CD14-positive monocyte (primary cell): Measurements from ENCODE around the gene SNX32. TPM values are rescaled to one million over a fixed set of nuclear protein-coding genes. Genes with fewer than 3 reads are reported as not detected.

Source experiments
- DNase-seq, 3 donors: peaks; one replicate each; pipeline ENCODE4 v3.0.0-alpha.2; 2011 to 2022
- H2AFZ ChIP-seq: 2 replicates; pipeline ENCODE4 v1.6.0; 2012; ENCODE audit warnings: mild to moderate bottlenecking, low read depth, low read length, inconsistent platforms; ENCODE audit not compliant: insufficient read depth, poor library complexity, severe bottlenecking
- H3K27ac ChIP-seq, 2 donors: 1 replicate in 1 of 2; 2 replicates in 1 of 2; pipeline ENCODE4 v1.5.1; 2012 to 2013; ENCODE audit warnings: low read length in 2 of 2, control low read depth in 1 of 2, inconsistent platforms in 1 of 2, low read depth in 1 of 2, mild to moderate bottlenecking in 1 of 2
- H3K27me3 ChIP-seq, 2 donors: one replicate each; pipeline versions ENCODE4 v1.6.0 to v1.6.1; 2011 to 2013; ENCODE audit warnings: low read length in 2 of 2; ENCODE audit not compliant: control insufficient read depth in 2 of 2, insufficient read depth in 2 of 2
- H3K36me3 ChIP-seq, 2 donors: replicated peaks in 1 of 2; 1 replicate in 1 of 2; 2 replicates in 1 of 2; pipeline versions ENCODE4 v1.5.1 to v1.6.1; 2012 to 2013; ENCODE audit warnings: low read length in 2 of 2, control low read depth in 1 of 2, inconsistent platforms in 1 of 2, mild to moderate bottlenecking in 1 of 2; ENCODE audit not compliant: insufficient read depth in 2 of 2, control insufficient read depth in 1 of 2
- H3K4me1 ChIP-seq, 2 donors: 1 replicate in 1 of 2; 2 replicates in 1 of 2; pipeline versions ENCODE4 v1.5.1 to v1.6.1; 2012 to 2013; ENCODE audit warnings: low read length in 2 of 2, control low read depth in 1 of 2, inconsistent platforms in 1 of 2, mild to moderate bottlenecking in 1 of 2, moderate library complexity in 1 of 2; ENCODE audit not compliant: insufficient read depth in 2 of 2, control insufficient read depth in 1 of 2
- H3K4me2 ChIP-seq: replicated peaks from 2 replicates; pipeline ENCODE3; 2012; ENCODE audit warnings: low read length, moderate library complexity, mild to moderate bottlenecking; ENCODE audit not compliant: poor library complexity, severe bottlenecking; ENCODE audit errors: extremely low read depth
- H3K4me3 ChIP-seq, 3 experiments: fragments of 200-600 bp in 1 of 3; sonication (generic) in 1 of 3; replicated peaks in 1 of 3; 1 replicate in 2 of 3; 2 replicates in 1 of 3; pipeline ENCODE4 v1.5.1; 2011 to 2013; ENCODE audit warnings: low read length in 3 of 3, mild to moderate bottlenecking in 3 of 3, control low read depth in 2 of 3, low read depth in 2 of 3, inconsistent platforms in 1 of 3, moderate library complexity in 1 of 3
- H3K79me2 ChIP-seq: 2 replicates; pipeline ENCODE4 v1.6.0; 2012; ENCODE audit warnings: mild to moderate bottlenecking, control low read depth, inconsistent platforms, low read length, moderate library complexity; ENCODE audit not compliant: insufficient read depth
- H3K9ac ChIP-seq: 2 replicates; pipeline ENCODE4 v1.6.0; 2017; ENCODE audit warnings: low read length, mild to moderate bottlenecking; ENCODE audit not compliant: insufficient read depth, poor library complexity, severe bottlenecking
- H3K9me3 ChIP-seq, 2 donors: replicated peaks in 1 of 2; 1 replicate in 1 of 2; 2 replicates in 1 of 2; pipeline versions ENCODE4 v1.5.1 to v1.6.1; 2012 to 2013; ENCODE audit warnings: low read length in 2 of 2, control low read depth in 1 of 2; ENCODE audit not compliant: control insufficient read depth in 1 of 2, insufficient read depth in 1 of 2
- H4K20me1 ChIP-seq: 2 replicates; pipeline ENCODE4 v1.6.0; 2012; ENCODE audit warnings: mild to moderate bottlenecking, low read length, control low read depth, moderate library complexity; ENCODE audit not compliant: insufficient read depth
- H3K27ac Mint-ChIP-seq, 7 donors: one replicate each; pipeline ENCODE4 v1.8.0; 2020; ENCODE audit warnings: mild to moderate bottlenecking in 7 of 7, mixed read lengths in 7 of 7, moderate library complexity in 6 of 7, inconsistent platforms in 2 of 7
- H3K27me3 Mint-ChIP-seq, 3 donors: one replicate each; pipeline ENCODE4 v1.8.0; 2021 to 2022; ENCODE audit warnings: low read depth in 3 of 3, mild to moderate bottlenecking in 3 of 3, mixed read lengths in 3 of 3, moderate library complexity in 3 of 3, inconsistent platforms in 1 of 3
- H3K36me3 Mint-ChIP-seq, 2 donors: one replicate each; pipeline ENCODE4 v1.8.0; 2020; ENCODE audit warnings: mixed read lengths in 2 of 2, inconsistent platforms in 1 of 2, mild to moderate bottlenecking in 1 of 2
- H3K4me1 Mint-ChIP-seq: one replicate; pipeline ENCODE4 v1.8.0; 2020; ENCODE audit warnings: mild to moderate bottlenecking, mixed read lengths
- H3K4me3 Mint-ChIP-seq, 2 donors: one replicate each; pipeline ENCODE4 v1.8.0; 2020; ENCODE audit warnings: mild to moderate bottlenecking in 2 of 2, mixed read lengths in 2 of 2, moderate library complexity in 1 of 2
- H3K9me3 Mint-ChIP-seq, 7 donors: one replicate each; pipeline ENCODE4 v1.8.0; 2020 to 2022; ENCODE audit warnings: mixed read lengths in 7 of 7, mild to moderate bottlenecking in 6 of 7, moderate library complexity in 6 of 7, inconsistent platforms in 2 of 7
- CTCF ChIP-seq: fragments of 200-600 bp; IDR thresholded peaks from one replicate; pipeline ENCODE4 v1.8.0; 2022; ENCODE audit warnings: antibody characterized with exemption, mild to moderate bottlenecking
- WGBS: methylation state at CpG from one replicate; pipeline ENCODE4 v1.1.5; 2013; ENCODE audit warnings: missing lambda C conversion rate; ENCODE audit not compliant: insufficient coverage; 5-methylcytosine and 5-hydroxymethylcytosine counted together
- intact Hi-C, 2 donors: fragments of 100-400 bp; cut with micrococcal nuclease; formaldehyde crosslinking; loops; one replicate each; pipeline versions ENCODE4 v1.15.0 to v1.15.1; 2023
- polyA plus RNA-seq, 3 donors: library from polyadenylated mRNA; depleted of rRNA in 1 of 3; unstranded in 2 of 3; stranded (reverse) in 1 of 3; fragments of 300-500 nt in 2 of 3; fragments of >200 nt in 1 of 3; fragmentation: Illumina TruSeq in 2 of 3; gene quantifications; 1 replicate in 2 of 3; 2 replicates in 1 of 3; pipeline ENCODE4 v1.2.3, GENCODE V29; 2012 to 2021

The SNX32 gene
- polyA plus RNA-seq, 3 donors: 0.07 to 0.40 (median 0.12) TPM

DNA sequence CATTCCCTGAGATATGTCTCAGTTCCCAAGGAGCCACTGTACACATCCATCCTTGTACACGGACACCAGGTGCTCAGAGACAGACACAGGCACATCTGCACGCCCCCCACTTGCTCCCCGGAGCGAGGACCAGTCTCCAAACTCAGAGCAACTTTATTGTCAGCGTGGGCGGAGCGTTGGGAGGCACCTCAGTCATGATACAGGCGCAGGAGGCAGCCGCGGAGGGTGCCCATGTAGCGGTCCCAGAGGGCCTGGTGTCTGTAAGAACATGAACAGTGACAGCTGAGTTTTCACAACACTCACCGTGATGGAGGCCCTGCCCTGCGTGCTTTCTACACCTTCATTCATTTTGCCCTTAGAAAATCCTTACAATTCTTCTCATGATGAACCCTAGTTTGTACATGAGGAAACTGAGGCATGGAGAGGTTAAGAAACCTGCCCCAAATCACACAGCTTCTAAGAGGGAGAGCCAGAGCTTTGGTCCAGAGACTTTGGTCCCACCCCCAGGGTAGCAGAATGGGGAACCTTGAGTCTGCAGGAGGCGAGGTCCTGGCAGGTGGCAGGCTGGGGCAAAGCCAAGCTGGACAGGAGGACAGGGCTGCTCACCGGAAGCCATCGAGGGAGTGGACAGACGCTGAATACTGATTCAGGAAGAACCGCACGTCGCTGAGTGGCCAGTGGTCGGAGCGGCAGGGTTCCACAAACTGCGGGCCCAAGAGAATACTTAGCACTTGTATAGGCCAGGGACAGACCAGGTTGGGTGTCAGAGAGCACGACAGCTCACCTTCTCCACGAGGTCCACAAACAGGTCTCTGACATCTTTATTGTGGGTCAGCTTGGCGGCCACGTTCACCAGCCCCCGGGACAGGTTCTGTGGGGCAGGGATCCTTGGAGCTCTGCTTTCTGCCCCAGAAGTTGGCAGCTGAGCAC is 50.3 kb downstream of the SNX32 start:
- intact Hi-C loops: loop anchor here (1.0 to 5.0 kb wide), 2 partner anchors 103 to 105 kb away; no protein-coding TSS in a partner anchor
- Histone ChIP-seq H3K4me3 (no peak overlapping the region), H3K27me3 (no peaks in the 10 kb centered on the region), H2AFZ (no peak overlapping the region), H3K4me2 (no peak overlapping the region), H3K79me2 (peaks cover 22% of the 10 kb centered on the region), H3K9ac (no peak overlapping the region), H3K9me3 (no peaks in the 10 kb centered on the region), H3K27ac (no peak overlapping the region), H3K4me1 (peaks cover 28 to 49% of the 10 kb centered on the region in 2 donors), H3K36me3 (peaks cover 36 to 46% of the 10 kb centered on the region in 2 donors), H4K20me1 (peaks cover 15% of the 10 kb centered on the region)
- no peak for DNase-seq
- no peak for TF ChIP-seq CTCF
- Mint-ChIP-seq H3K27me3 (no peaks in the 10 kb centered on the region), H3K9me3 (peaks cover 0 to 2% (median 0%) of the 10 kb centered on the region in 7 donors), H3K4me3 (no peak overlapping the region), H3K27ac (peak overlapping the region in 5 of 7 donors; percentile 54 to 79 (median 71)), H3K4me1 (peaks cover 42% of the 10 kb centered on the region), H3K36me3 (peaks cover 44 to 56% of the 10 kb centered on the region in 2 donors)
- 93% methylated on average over 22 of the region's 28 CpGs for WGBS

GRCh38 chr11:65884716-65885092 is 50.9 kb downstream of the SNX32 start:
- H3K9ac ChIP-seq: no peak overlapping the region
- peaks cover 42% of the 10 kb centered on the region for H3K4me1 Mint-ChIP-seq

More at GRCh38 chr11:65884716-65885092, 50.9 kb downstream of the SNX32 start:
- Histone ChIP-seq H3K4me2 (no peak overlapping the region), H3K27me3 (no peaks in the 10 kb centered on the region), H3K4me3 (no peak overlapping the region), H3K4me1 (peaks cover 30 to 49% of the 10 kb centered on the region in 2 donors), H3K79me2 (peaks cover 22% of the 10 kb centered on the region), H3K27ac (no peak overlapping the region), H3K9me3 (no peaks in the 10 kb centered on the region), H2AFZ (no peak overlapping the region), H4K20me1 (peaks cover 15% of the 10 kb centered on the region), H3K36me3 (peaks cover 36 to 46% of the 10 kb centered on the region in 2 donors)
- peak overlapping the region in 6 of 7 donors; percentile 56 to 79 (median 70) for H3K27ac Mint-ChIP-seq
- intact Hi-C loops: loop anchor here (1.0 to 5.0 kb wide), 4 partner anchors 38 to 105 kb away; no protein-coding TSS in a partner anchor
- peak; percentile 79 to 83 (median 82) for DNase-seq
- TF ChIP-seq CTCF: peak; percentile 98
- 54% methylated on average over 4 of the region's 9 CpGs for WGBS
- peaks cover 0 to 2% (median 0%) of the 10 kb centered on the region in 7 donors for H3K9me3 Mint-ChIP-seq
- H3K4me3 Mint-ChIP-seq: no peak overlapping the region
- H3K27me3 Mint-ChIP-seq: peaks cover 0 to under 1% (median 0%) of the 10 kb centered on the region in 3 donors
- peaks cover 44 to 56% of the 10 kb centered on the region in 2 donors for H3K36me3 Mint-ChIP-seq
